Hippocampal formation (tissue), 2 donors: Measurements from ENCODE around the gene RAB44.

ENCODE experiments used
- DNase-seq, 2 donors: peaks; one replicate each; lab custom pipeline; 2025; lab: John Stamatoyannopoulos, UW

RAB44 gene

DNA sequence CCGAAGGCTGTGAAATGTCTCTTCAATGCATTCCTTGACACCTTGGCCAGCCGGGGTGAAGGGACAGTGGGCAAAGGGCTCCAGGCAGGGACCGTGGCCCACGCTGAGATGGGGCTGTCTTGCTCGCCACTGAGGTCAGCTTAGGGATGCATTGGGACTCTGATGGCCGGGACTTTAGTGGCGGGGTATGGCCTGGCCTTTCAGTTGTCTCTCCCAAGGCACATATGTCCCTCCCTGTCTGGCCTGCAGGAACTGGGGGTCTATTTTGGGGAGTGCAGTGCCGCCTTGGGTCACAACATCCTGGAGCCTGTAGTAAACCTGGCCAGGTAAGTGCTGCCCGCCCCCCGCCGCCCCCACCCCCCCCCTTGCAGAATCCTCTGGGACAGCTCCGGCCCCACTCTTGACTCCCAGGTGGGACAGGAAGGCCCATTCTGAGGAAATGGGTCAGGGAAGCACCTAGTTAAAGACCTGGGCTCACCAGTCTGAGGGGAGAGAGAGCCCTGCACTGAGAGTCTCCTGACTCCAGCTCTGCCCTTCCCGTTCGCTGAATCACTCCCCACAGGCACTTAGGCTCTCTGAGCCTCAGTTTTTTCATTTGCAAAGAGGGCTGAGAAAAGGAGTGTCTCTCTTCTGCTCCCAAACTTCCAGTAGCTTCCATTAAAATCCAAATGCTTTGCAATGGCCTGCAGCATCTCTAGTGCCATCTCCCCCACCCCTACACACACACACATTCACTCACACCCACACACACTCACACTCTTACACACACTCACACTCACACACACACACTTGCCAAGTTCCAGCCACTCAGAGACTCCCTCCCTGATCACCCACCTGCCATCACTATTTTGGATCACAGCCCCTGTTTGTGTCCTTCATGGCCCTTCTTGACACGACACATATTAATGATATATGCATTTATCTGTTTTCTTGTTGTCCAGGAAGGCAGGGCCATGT, 33.1 kb downstream of the RAB44 start:
- no peak for DNase-seq

DNA sequence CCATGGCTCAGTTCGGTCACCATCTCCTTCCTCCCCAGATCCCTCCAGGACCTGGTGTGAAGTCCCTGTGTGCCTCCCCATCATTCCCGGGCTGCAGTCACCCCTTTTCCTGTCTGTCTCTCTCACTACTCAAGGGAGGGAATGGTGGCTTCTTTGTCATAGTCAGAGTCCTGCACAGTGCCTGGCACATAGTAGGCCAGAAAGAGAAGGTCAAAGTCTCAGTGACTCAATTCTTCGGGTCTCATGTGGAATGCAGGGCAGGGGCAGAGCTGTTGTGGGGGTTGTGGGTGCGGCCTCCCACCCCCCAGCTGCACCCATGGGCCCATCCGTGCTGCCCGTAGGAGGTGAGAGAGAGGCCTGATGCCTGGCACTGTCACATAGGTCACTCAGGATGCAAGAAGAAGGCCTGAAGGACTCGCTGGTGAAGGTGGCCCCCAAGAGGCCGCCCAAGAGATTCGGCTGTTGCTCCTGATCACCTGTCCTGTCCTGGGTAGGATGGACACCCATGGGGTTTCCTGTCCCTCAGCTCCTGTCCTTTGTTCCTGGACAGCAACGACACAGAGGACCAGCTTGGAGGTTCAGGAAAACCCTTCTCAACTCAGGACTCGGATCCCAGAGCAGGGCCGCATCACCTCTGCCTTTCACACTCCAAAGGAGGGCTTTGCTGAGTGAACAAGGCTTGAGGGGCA, 34.1 kb downstream of the RAB44 start:
- DNase-seq: no peak

DNA sequence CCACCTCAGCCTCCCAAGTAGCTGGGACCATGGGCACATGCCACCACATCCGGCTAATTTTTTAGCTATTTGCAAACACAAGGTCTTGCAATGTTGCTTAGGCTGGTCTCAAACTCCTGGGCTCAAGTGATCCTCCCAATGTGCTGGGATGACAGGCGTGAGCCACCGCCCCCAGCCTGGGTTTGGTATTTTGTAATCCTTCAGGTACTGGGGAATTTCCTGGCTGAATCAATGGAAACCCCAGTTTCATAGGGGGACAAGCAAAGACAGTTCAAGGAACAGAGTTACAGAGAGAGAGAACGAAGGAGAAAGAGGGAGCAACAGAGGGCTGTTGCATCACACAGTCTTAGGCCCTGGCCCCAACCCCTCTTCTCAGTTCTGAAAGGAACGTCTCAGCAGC, 35.7 kb downstream of the RAB44 start:
- no peak for DNase-seq

DNA sequence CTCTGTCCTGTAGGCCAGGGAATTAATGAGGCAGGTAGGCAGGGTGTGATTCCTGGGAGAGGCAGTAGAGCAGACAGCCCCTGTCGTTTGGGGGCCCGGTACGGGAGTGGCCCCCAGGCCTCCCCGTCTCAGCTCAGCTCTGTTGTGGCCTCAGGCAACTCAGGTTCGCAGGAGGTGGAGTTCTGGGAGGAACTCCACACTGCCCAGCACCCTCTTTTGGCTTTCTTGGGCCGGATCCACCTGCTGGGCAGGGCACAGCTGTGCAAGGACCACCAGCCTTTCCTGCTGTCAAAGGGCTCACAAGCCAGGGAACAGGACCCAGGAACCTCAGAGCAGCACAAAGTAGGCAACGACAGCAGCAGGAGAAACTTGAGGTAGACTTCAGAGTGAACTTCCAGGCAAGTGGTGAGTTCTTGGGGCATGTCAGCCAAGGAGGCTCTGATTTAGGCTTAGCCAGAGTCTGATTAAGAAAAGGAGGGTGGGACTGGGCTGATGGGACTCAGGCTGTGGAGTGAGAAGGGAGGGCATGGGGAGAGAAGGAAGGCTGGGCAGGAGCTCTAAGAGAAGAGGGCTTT, 36.9 kb downstream of the RAB44 start:
- DNase-seq: no peak

DNA sequence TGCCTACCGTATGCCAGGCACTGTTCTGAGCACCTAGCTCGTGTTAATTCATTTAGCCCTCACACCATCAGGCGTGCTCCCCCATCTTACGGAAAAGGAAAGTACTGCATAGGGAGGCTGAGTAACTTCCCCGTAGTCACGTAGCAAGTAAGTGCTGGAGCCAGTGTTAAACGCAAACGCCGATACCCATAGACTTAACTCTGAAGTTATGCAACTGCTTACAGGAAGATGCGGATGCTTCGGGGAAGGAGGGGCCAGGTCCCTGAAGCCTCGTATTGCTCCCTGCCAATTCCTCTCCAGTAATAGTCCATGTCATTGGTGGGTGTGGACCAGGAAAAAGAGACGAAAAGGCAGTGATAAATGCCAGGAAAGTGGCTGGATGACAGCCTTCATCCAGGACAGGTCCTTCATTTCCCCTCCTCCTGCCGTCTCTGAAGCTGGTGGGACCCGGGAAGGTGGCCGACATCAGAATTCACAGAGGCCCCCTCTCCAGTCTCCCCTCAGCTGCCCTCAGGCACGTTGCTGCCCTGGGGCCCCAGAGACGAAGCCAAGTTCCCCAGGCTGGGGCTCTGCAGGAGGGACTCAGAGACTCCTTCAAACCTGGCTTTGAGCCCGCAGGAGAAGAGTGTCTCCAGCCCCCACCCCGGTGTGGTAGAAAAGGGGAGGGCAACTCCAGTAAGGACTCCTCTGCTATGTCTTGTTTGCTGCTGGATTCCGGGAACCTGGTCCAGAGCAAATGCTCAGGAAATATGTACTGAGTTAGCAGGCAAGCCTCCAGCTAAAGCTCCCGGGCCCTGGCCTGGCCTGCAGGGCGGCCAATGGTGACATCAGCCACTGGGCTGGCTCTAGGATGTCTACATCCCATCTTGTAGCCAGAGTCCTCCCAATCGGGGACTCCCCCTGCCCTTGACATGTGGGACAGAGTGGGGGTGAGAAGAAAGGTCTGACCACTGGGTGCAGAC, 37.8 kb downstream of the RAB44 start:
- no peak for DNase-seq

DNA sequence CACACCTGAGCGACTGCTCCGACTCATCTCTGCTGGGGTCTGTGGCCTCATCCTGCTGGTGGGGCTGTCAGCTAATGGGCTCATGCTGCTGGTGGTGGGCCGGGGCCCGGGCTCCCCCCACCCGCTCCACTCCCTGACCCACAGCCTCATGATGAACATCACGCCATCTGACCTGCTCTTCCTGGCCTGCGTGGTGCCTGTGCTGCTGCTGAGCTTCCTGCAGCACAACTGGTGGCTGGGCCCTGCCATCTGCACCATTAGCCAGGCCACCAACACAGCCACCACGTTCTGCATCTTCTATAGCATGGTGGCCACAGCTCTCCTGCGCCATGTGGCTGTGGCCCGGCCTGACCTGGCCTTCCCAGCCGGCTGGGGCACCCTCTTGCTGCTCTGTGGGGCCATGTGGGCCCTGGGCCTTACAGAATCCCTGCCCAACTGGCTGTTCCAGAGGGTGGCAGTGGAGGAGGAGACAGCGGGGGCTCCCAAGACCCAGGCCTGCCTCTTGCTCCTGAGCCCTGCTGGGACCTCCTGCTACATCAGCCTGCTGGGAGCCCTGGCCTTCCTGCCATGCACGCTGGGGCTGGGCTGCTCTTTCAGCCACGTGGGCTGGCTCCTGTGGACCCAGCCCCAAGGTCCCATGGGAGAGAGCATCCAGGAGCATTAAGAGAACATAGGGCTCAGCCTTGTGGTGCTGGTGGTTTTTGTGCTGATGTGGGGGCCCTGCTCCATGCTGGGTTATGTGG, 39.6 kb downstream of the RAB44 start:
- no peak for DNase-seq

DNA sequence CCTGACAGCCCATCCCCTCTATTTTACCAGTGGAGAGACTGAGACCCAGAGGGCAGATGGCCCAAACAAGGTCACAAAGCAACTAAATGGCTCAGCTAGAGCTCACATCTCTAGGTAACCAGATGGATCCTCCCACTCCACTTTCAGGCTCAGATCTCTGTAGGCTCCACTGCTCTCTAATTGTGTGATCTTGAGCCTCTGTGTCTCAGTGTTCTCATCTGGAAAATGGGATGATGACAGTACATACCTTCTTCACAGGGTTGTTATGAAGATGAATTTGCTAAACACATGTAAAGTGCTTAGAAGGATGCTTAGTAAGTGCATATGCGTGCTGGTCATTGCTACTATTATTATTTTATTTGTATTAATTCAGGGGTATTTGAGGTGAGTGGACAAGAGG, 40.5 kb downstream of the RAB44 start:
- DNase-seq: no peak

DNA sequence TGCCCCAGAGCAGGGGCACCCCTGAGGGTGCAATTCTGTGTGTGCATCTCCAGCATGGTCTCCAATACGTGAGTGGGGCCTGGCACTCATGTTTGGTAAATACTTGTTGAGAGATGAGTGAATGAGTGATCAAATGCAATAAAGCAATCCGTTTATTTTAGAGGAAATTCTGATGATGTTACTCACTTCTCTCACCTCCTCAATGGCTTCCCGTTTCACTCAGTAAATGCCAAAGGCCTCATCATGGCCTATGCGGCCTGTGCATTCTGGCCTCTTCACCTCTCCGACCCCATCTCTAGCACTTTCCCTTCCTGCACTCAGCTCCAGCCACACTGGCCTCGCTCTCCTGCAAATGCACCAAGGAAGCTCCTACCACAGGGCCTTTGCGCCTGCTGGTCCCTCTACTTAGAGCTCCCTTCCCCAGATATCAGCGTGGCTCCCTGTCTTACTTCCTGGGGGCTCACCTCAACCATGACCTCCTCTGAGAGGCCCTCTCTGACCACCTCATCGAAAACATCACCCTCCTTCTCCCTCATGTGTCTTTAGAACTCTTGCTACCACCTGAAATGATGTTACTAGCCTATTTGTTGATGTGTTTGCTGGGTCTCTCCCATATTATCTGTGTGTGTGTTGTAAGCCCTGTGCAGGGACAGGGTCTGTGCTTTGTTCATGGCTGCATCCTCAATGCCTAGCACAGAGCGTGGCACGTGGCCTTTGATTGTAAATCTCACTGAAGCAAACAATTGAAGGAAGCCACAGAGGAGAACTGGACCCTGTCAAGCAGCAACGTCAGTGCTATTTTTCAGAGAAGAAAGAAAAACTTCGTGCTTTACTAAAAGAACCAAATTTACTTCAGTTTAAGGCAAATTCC, 42.6 kb downstream of the RAB44 start:
- no peak for DNase-seq

DNA sequence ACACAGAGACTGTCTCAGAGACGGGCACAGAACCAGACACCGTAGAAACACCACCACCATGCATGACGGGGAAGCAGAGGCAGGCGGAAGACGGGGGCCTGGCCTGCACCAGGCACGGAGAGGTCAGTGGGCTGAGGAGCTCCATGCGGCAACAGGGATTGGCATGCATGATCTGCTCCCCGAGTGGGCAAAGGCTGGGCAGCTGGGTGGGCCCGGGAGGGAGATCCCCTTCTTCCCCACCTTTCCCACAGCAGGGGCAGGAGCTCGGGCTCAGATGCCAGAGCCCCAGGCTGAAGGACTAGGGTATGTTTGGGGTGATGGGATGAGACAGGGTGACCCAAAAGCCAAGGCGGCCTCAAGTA, 43.2 kb downstream of the RAB44 start:
- no peak for DNase-seq

DNA sequence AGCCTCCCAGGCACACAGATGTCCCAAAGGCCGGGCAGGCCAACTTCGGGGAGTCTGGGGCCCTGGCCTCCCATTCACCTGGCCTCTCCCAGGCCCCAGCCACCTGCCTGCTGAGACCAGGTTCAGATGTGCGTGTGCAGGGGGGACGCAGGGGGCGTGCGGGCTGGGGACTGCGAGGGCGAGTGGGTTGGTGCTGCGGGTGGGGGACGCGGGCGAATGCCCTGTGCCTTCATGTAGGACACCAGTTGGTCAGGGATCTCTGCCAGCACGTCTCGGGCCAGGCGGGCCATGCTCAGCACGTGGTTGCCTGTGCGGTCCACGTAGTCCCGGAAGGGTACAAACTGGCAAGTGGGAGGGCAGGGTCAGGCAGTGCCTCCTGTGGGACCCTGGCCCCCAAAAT, 44.5 kb downstream of the RAB44 start:
- DNase-seq: no peak

DNA sequence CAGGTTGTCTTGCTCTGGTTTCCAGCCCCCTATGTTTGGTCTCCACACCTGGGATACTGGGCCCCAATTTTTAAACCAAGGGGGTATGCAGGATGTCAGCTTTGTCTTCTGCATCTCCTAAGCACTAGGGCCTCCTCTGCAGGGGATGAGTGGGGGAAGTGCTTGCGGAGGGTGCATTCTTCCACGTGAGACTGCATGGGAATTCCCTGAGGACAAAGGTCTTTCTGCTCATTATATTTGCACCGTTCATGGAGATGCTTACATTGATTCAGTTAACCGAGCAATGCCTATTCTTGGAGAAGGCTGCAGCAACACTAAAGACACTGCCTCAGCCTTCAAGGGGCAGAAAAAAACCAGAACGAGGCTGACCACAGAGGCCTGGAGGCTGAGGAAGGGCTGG, 45.4 kb downstream of the RAB44 start:
- DNase-seq: no peak

DNA sequence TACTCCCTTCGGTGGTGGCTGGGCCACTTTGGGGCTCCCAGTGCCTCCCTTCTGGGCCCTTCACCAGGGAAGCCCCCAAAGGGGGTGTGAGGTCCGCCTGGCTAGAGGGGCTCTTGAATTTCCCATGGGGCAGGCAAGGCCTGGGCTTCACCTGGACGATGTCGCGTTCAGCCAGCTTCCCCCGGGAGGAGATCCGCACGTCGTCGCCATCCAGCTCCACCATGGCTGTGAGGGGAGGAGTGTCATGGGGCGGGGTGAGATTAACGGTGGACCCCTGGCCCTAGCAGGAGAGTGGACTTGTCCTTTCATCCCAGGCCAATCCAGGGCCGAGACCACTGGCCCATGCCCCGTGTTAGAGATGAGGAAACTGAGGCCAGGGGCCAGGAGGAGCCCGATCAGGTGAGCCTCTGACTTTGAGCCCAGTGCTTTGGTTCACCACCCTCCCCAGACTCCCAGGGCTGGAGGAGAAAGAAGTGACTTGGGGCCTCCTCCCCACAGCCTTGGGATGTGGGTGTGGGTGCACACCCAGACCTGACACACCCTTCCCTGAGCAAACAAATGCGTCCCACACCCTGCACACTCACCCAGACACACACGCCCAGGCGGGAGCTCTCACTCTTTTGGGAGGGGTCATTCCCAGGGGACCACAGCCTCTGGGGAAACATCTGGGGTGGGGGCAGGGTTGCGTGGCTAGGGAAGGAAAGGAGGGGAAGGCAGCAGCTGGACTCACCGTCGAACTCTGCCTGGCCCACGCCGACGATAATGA, 46.1 kb downstream of the RAB44 start:
- DNase-seq: no peak

DNA sequence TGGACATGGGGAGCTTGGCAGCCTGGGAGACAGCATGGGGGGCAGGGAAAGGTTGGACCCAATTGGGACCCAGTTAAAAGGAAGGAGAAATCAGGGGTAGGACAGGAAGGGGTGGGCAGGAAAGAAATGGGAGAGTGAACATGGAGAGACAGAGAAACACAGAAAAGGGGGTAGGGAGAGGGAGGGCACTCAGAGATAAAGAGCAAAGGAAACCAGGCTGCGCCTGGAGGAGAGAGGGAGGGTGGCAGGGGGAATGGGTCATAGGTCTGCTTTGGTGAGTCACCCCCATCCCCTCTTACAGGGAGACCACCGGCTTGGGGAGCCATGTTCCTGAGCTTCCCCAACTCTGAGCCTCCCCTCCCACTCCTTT, 46.7 kb downstream of the RAB44 start:
- no peak for DNase-seq

DNA sequence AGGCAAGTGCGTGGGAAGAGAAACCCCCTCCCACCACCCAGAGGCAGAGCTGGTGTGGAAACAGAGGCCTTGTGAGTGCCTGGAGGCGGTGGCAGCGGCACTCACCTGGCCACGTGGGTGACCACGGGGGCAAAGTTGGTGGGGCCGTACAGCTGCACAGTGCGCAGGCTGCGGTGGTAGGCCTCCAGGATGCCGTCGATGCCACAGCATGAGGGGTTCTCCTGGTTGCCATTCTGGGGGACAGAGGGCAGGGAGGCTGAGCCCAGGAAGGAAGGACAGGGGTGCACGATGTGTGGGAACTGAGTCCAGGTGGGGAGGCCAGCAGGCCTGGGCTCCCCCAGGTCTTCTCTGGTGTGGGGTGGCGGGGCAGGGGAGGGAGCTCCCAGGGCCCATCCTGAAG, 47.7 kb downstream of the RAB44 start:
- DNase-seq: no peak

DNA sequence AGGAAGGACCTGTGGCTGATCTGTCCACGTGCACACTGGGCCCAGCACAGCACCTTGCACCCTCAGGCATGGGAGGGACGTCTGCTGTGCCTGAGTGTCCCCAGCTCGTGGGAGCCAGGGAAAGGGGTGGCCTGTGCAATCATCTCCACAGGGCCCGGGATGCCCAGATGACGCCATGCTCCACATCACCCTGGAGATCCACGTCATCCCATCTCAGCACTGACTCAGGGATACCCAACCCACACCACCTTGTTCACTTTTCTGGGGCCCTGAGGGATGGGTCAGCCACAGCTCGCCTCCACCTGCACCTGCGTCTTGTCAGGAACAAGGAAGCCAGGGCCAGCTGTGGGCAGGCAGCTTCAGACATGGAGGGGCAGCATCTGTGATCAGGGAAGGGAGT, 48.2 kb downstream of the RAB44 start:
- no peak for DNase-seq

DNA sequence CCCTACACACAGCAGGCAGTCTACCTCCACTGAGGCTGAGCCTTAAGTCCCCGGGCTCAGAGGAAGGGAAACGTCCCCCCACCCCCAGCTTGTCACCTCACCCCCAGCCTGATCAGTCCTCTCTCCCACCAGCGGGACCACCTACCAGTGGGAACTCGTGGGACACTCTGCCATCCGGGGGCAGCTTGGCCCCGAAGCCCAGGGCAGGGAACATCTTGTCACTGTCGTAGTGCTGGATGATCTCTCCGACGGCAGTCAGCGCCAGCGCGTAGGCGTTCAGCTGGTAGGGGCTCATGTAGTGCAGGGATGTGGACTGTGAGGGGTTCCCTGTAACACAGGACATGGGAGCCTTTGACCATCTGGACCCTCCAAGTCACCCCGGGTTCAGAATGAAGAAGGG, 48.6 kb downstream of the RAB44 start:
- DNase-seq: no peak

DNA sequence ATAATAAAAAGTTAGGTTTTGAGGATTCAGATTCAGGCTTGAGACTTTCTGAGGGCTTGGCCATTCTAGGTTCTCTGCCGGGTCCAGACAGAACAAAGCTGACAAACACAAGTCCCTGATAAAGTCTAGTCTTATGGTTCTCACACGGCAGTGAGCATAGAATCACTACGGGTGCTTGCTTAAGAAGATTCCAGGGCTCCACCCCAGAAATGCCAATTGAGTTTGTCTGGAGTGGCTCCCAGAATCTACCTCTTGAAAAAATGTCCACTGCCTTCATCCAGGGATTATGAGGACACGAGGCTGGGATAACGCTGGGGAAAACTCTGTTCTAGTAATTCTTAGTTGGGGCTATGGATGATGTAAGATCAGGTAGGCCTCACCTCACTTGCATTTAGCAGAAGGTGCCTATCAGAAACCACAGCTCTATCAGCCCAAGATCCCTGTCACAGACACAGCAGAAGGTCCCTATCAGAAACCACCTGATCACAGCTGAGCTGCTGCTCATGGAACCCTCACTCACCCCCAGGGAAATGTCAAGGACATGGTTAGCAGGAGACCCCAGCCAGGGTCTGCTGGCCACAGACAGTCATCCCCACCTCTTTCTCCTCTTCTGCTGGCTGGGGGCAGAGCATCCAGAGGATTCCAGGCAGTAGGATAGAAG, 52.3 kb downstream of the RAB44 start:
- DNase-seq: no peak

DNA sequence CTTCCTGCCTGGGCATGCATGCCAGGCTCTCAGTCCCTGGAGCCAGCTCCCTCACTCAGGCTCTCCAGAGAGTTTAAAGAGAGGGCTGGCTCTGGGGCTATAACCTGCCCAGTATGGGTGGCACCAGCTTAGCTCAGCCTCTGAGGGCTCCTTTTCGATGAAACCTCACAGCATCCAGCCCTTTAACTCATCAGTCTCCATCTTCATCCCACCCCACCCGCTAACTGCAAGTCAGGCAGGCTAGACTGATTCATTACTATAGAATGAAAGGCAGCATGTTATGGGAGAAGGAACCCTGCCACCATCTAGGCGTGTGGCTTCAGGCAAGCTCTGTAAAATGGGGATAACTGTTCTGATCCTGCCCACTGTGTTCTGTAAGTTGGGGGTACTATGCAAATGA, 53.5 kb downstream of the RAB44 start:
- DNase-seq: no peak

DNA sequence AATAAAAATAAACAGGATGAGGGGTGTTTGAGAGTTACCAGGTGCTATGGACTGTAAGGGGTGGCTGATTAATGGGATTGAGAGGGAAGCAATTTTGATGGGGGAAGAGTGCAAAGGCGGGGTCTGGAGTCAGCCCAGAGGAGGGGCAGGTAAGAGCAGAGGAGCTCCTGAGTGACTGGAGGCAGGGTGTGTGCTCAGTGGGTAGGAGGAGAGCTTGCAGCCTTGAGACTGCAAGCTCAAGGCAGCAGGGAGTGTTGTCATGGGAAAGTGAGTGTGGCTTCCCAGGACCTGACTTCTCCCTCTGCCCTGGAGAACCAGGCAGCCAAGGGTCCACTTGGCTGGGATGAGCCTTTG, 54.2 kb downstream of the RAB44 start:
- DNase-seq: no peak
